ENCODE results near the gene EVC2. TPM values are rescaled to one million over a fixed set of nuclear protein-coding genes. Genes with fewer than 3 reads are reported as not detected.

The EVC2 gene, protein sequence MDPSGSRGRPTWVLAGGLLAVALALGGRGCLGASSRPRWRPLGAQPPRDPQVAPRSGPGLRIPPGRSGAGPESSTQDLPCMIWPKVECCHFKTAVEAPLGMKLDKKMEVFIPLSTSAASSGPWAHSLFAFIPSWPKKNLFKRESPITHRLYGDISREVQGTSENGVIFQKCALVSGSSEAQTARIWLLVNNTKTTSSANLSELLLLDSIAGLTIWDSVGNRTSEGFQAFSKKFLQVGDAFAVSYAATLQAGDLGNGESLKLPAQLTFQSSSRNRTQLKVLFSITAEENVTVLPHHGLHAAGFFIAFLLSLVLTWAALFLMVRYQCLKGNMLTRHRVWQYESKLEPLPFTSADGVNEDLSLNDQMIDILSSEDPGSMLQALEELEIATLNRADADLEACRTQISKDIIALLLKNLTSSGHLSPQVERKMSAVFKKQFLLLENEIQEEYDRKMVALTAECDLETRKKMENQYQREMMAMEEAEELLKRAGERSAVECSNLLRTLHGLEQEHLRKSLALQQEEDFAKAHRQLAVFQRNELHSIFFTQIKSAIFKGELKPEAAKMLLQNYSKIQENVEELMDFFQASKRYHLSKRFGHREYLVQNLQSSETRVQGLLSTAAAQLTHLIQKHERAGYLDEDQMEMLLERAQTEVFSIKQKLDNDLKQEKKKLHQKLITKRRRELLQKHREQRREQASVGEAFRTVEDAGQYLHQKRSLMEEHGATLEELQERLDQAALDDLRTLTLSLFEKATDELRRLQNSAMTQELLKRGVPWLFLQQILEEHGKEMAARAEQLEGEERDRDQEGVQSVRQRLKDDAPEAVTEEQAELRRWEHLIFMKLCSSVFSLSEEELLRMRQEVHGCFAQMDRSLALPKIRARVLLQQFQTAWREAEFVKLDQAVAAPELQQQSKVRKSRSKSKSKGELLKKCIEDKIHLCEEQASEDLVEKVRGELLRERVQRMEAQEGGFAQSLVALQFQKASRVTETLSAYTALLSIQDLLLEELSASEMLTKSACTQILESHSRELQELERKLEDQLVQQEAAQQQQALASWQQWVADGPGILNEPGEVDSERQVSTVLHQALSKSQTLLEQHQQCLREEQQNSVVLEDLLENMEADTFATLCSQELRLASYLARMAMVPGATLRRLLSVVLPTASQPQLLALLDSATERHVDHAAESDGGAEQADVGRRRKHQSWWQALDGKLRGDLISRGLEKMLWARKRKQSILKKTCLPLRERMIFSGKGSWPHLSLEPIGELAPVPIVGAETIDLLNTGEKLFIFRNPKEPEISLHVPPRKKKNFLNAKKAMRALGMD
- total RNA-seq: 2.8 to 5.5 TPM (median 5.5 TPM) in 3 replicates
- long read RNA-seq, full-length matches to known transcripts: 12 of 14 reads
- long read RNA-seq, partial matches to known transcripts: 0 of 14 reads
- long read RNA-seq, other reads (novel, unspliced or antisense): 2 of 14 reads

DNA sequence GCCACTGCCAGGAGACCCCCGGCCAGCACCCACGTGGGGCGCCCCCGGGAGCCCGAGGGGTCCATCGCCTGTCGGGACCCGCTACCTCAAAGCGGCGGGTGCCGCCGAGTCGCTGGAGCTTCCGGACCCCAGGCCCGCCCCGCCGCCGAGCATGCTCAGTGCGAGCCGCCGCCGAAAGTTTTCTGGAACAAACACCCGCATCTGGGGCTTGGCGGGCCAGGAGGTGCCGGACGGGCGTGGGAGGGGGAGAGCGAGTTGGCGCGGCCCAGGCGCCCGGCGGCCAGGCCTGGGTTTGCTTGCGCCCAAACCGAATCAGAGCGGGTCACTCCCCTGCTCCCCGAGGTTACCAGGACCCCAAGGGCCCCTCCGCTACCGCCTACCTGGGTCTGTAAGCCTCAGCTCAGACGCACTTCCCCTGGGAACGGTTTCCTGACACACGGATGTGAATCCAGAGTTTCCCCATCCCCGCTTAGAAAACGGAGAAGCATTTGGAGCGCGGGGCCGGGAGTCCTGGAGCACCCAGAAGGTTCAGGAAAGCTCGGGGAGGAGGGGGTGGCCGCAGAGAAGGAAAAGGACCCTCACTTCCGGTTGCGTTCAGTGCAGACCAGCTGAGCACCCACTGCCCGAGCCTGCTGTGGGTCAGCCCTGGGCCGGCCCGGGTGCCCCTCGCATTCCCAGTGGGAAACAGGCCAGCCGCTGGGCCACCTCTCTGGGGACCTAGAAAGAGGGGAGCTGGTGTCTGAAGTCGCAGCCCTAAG is at the start of gene EVC2:
Gene EVC2 (minus strand): TSS at position 111 of the 758 bp plus-strand sequence. CDS start 46 bp downstream, at position 65.
- TF ChIP-seq CTCF (IDR thresholded peaks at IDR 0.05): peak; percentile 35
- Mint-ChIP-seq H3K4me3 (ENCODE audit: unreplicated experiment) (peak within 1 kb of the TSS; percentile 66), H3K36me3 (ENCODE audit: low read depth) (peaks cover 8% of the 10 kb centered on the region), H3K4me1 (ENCODE audit: low read depth) (peaks cover 52% of the 10 kb centered on the region), H3K9me3 (ENCODE audit: low read depth) (no peaks in the 10 kb centered on the region), H3K27ac (ENCODE audit: unreplicated experiment) (peak within 1 kb of the TSS; percentile 77), H3K27me3 (ENCODE audit: low read depth) (no peaks in the 10 kb centered on the region)
- DNase-seq (ENCODE audit: low spot score): no peak

- DNase-seq (ENCODE audit: low spot score): no peak
- Mint-ChIP-seq H3K9me3 (ENCODE audit: low read depth) (no peaks in the 10 kb centered on the region), H3K36me3 (ENCODE audit: low read depth) (peaks cover 34% of the 10 kb centered on the region), H3K4me3 (ENCODE audit: unreplicated experiment) (no peak overlapping the region), H3K27me3 (ENCODE audit: low read depth) (no peaks in the 10 kb centered on the region), H3K4me1 (ENCODE audit: low read depth) (peaks cover 33% of the 10 kb centered on the region), H3K27ac (ENCODE audit: unreplicated experiment) (peak overlapping the region; percentile 51)
- TF ChIP-seq CTCF (IDR thresholded peaks at IDR 0.05): no peak
Measured at GRCh38 chr4:5757954-5758353, 49.6 kb upstream of the EVC2 start.

GRCh38 chr4:5757536-5757935 is 49.2 kb upstream of the EVC2 start:
- peaks cover 34% of the 10 kb centered on the region for H3K36me3 Mint-ChIP-seq (ENCODE audit: low read depth)
- TF ChIP-seq CTCF (IDR thresholded peaks at IDR 0.05): no peak
- no peaks in the 10 kb centered on the region for H3K9me3 Mint-ChIP-seq (ENCODE audit: low read depth)
- H3K27ac Mint-ChIP-seq (ENCODE audit: unreplicated experiment): no peak overlapping the region
- no peak overlapping the region for H3K4me3 Mint-ChIP-seq (ENCODE audit: unreplicated experiment)
- no peak for DNase-seq (ENCODE audit: low spot score)
- H3K4me1 Mint-ChIP-seq (ENCODE audit: low read depth): peaks cover 35% of the 10 kb centered on the region
- H3K27me3 Mint-ChIP-seq (ENCODE audit: low read depth): no peaks in the 10 kb centered on the region

DNA sequence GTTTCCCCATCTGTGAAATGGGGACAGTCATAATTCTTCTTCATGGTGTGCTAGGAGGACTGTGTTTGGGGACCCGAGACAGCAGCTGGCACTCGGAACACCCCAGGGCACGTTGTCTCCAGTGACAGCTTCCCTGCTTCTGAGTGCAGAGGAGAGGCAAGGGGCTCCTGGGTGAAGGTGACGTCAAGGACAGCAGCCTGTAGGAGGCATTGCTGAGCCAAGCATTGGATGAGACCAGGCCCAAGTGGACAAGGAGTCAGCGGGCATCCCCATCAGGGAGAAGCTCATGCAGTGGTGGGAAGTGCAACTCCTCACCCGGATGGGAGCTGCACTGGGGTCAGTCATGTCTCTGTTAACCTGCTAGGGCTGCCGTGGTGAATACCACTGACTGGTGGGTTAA is 48.7 kb upstream of the EVC2 start:
- H3K27me3 Mint-ChIP-seq (ENCODE audit: low read depth): no peaks in the 10 kb centered on the region
- no peaks in the 10 kb centered on the region for H3K9me3 Mint-ChIP-seq (ENCODE audit: low read depth)
- no peak for DNase-seq (ENCODE audit: low spot score)
- H3K27ac Mint-ChIP-seq (ENCODE audit: unreplicated experiment): no peak overlapping the region
- H3K4me3 Mint-ChIP-seq (ENCODE audit: unreplicated experiment): no peak overlapping the region
- H3K4me1 Mint-ChIP-seq (ENCODE audit: low read depth): peaks cover 39% of the 10 kb centered on the region
- peaks cover 34% of the 10 kb centered on the region for H3K36me3 Mint-ChIP-seq (ENCODE audit: low read depth)
- TF ChIP-seq CTCF (IDR thresholded peaks at IDR 0.05): no peak

Data from chondrocyte (in vitro differentiated cells).